Vagina (tissue), 2 donors: ENCODE measurements around the gene HOXB4. TPM values are rescaled to one million over a fixed set of nuclear protein-coding genes. Genes with fewer than 3 reads are reported as not detected.
A peak's percentile ranks its signal among the peaks of the same experiment; 100 is the strongest.

Experiments used
- DNase-seq, 2 donors: peaks; one replicate each; pipeline ENCODE4 v3.0.0-alpha.2; 2017; ENCODE audit errors: extremely low spot score in 2 of 2
- H3K27ac ChIP-seq: fragments of 200-600 bp; sonication (generic); one replicate; pipeline ENCODE4 v1.5.1; 2019
- H3K27me3 ChIP-seq: fragments of 200-600 bp; sonication (generic); one replicate; pipeline ENCODE4 v1.5.1; 2019
- H3K36me3 ChIP-seq, 2 donors: fragments of 200-600 bp; sonication (generic); one replicate each; pipeline ENCODE4 v1.5.1; 2017 to 2019
- H3K4me1 ChIP-seq: fragments of 200-600 bp; sonication (generic); one replicate; pipeline ENCODE4 v1.5.1; 2019
- H3K4me3 ChIP-seq, 2 donors: fragments of 200-600 bp; sonication (generic); 1 replicate in 1 of 2; 2 replicates in 1 of 2; pipeline ENCODE4 v1.5.1; 2016 to 2019
- H3K9me3 ChIP-seq: fragments of 200-600 bp; sonication (generic); one replicate; pipeline ENCODE4 v1.5.1; 2019
- POLR2A ChIP-seq, 2 donors: fragments of 450-650 bp; IDR thresholded peaks; one replicate each; pipeline ENCODE4 v1.6.1; 2017; ENCODE audit warnings: antibody characterized with exemption in 2 of 2, mild to moderate bottlenecking in 2 of 2, moderate library complexity in 2 of 2
- POLR2AphosphoS5 ChIP-seq, 2 donors: sonication (generic); formaldehyde crosslinking; IDR thresholded peaks; one replicate each; pipeline ENCODE4 v1.9.0; 2017; ENCODE audit warnings: antibody characterized with exemption in 2 of 2, mild to moderate bottlenecking in 2 of 2, low read depth in 1 of 2; ENCODE audit not compliant: insufficient read depth in 1 of 2
- intact Hi-C: fragments of 100-400 bp; cut with DNase I; formaldehyde crosslinking; loops from one replicate; pipeline ENCODE4 v1.15.1; 2023
- total RNA-seq: library from RNA; depleted of rRNA; stranded (reverse); fragments of >200 nt; gene quantifications from one replicate; pipeline ENCODE4 v1.2.3, GENCODE V29; 2016
- TF ChIP-seq, protein P1 (sequence below), 3 experiments: fragments of 450-650 bp in 2 of 3; fragments of 200-600 bp in 1 of 3; sonication (generic) in 1 of 3; IDR thresholded peaks; one replicate each; pipeline ENCODE4 v1.5.1; 2017 to 2019; ENCODE audit warnings: antibody characterized with exemption in 3 of 3, mild to moderate bottlenecking in 2 of 3, moderate library complexity in 2 of 3

Gene HOXB4
- total RNA-seq, 1 donor from 2014 or later, result 1.5 TPM

DNA sequence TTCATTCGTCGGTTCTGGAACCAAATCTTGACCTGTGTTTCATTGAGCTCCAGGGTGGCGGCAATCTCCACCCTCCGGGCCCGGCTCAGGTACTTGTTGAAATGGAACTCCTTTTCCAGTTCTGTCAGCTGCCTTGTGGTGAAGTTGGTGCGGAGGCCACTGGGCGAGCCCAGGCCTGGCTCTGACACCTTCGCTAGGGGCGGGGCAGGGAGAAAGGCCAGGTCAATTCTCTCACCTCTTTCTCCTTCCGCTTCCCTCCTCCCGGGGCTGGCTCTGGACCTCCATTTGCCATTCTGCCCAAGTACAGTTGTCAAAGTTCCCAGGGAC, 48.5 kb downstream of the HOXB4 start:
- peaks cover 12% of the 10 kb centered on the region for H3K4me1 ChIP-seq
- no peaks in the 10 kb centered on the region for H3K9me3 ChIP-seq
- TF ChIP-seq POLR2A (IDR thresholded peaks at IDR 0.05), result no peak
- H3K27me3 ChIP-seq, result no peaks in the 10 kb centered on the region
- H3K36me3 ChIP-seq, result no peaks in the 10 kb centered on the region
- H3K27ac ChIP-seq, result no peak overlapping the region
- intact Hi-C loops, result no loop called here
- DNase-seq, result no peak
- H3K4me3 ChIP-seq, result no peak overlapping the region

- Histone ChIP-seq H3K4me3 (no peak overlapping the region), H3K4me1 (peaks cover 12% of the 10 kb centered on the region), H3K27ac (no peak overlapping the region), H3K36me3 (no peaks in the 10 kb centered on the region), H3K9me3 (no peaks in the 10 kb centered on the region), H3K27me3 (no peaks in the 10 kb centered on the region)
- no peak for DNase-seq
- TF ChIP-seq POLR2AphosphoS5 (IDR thresholded peaks at IDR 0.05; ENCODE audit: insufficient read depth in 1 of 2, low read depth in 1 of 2) (no peak), POLR2A (IDR thresholded peaks at IDR 0.05) (no peak)
- TF ChIP-seq, protein P1, sequence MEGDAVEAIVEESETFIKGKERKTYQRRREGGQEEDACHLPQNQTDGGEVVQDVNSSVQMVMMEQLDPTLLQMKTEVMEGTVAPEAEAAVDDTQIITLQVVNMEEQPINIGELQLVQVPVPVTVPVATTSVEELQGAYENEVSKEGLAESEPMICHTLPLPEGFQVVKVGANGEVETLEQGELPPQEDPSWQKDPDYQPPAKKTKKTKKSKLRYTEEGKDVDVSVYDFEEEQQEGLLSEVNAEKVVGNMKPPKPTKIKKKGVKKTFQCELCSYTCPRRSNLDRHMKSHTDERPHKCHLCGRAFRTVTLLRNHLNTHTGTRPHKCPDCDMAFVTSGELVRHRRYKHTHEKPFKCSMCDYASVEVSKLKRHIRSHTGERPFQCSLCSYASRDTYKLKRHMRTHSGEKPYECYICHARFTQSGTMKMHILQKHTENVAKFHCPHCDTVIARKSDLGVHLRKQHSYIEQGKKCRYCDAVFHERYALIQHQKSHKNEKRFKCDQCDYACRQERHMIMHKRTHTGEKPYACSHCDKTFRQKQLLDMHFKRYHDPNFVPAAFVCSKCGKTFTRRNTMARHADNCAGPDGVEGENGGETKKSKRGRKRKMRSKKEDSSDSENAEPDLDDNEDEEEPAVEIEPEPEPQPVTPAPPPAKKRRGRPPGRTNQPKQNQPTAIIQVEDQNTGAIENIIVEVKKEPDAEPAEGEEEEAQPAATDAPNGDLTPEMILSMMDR (IDR thresholded peaks at IDR 0.05), result no peak
- intact Hi-C loops, result no loop called here
These were observed 49.0 kb downstream of the HOXB4 start for GRCh38 chr17:48528936-48529682.

DNA sequence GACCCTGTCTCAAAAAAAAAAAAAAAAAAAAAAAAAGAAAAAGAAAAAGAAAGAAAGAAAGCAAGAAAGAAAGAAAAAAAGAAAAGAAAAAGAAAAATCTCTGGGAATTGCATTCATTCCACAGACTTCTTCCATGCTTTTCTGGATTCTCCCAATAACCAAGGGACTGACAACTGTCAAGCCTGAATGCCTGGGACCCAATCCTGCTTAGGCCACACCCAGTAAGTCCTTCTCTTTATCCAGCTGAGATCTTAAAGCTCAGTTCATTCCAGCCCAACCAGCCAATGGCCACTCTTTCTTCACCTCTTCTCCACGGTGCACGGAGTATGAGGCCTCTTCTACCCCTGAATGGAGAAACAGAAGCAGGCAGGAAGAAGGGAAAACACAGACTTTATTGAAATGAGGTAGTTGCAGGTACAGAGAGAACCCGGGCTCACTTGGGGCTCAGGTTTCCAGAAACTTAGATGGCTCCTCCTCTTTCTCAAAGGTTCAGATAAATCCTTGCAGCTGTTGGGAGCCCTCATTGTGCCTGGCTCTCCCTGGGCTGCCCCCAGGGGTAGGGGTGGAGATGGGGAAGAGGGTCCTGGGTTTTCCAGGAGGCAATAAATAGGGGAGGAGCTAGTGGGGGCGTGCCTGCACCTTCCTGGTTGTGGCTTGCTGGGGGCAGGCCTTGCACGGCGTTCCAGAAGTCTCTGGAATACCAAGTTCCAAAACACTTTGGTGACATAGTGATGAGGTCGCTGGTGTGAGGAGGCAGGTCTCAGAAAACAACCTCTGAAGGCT, 49.8 kb downstream of the HOXB4 start:
- Histone ChIP-seq H3K4me1 (peaks cover 12% of the 10 kb centered on the region), H3K4me3 (no peak overlapping the region), H3K27ac (no peak overlapping the region), H3K27me3 (no peaks in the 10 kb centered on the region), H3K9me3 (no peaks in the 10 kb centered on the region), H3K36me3 (no peaks in the 10 kb centered on the region)
- intact Hi-C loops, result no loop called here
- TF ChIP-seq, protein P1 (IDR thresholded peaks at IDR 0.05), result no peak
- TF ChIP-seq POLR2AphosphoS5 (IDR thresholded peaks at IDR 0.05; ENCODE audit: insufficient read depth in 1 of 2, low read depth in 1 of 2) (no peak), POLR2A (IDR thresholded peaks at IDR 0.05) (no peak)
- no peak for DNase-seq

- TF ChIP-seq, protein P1 (IDR thresholded peaks at IDR 0.05), result no peak
- TF ChIP-seq POLR2AphosphoS5 (IDR thresholded peaks at IDR 0.05; ENCODE audit: insufficient read depth in 1 of 2, low read depth in 1 of 2) (no peak), POLR2A (IDR thresholded peaks at IDR 0.05) (no peak)
- H3K4me3 ChIP-seq, result peak overlapping the region in 1 of 2 donors; percentile 24
- H3K9me3 ChIP-seq, result no peaks in the 10 kb centered on the region
- H3K27me3 ChIP-seq, result no peaks in the 10 kb centered on the region
- peaks cover 12% of the 10 kb centered on the region for H3K4me1 ChIP-seq
- no peaks in the 10 kb centered on the region for H3K36me3 ChIP-seq
- DNase-seq, result no peak
- no peak overlapping the region for H3K27ac ChIP-seq
- intact Hi-C loops, result no loop called here
These were observed 50.6 kb downstream of the HOXB4 start for GRCh38 chr17:48527547-48527932.

DNA sequence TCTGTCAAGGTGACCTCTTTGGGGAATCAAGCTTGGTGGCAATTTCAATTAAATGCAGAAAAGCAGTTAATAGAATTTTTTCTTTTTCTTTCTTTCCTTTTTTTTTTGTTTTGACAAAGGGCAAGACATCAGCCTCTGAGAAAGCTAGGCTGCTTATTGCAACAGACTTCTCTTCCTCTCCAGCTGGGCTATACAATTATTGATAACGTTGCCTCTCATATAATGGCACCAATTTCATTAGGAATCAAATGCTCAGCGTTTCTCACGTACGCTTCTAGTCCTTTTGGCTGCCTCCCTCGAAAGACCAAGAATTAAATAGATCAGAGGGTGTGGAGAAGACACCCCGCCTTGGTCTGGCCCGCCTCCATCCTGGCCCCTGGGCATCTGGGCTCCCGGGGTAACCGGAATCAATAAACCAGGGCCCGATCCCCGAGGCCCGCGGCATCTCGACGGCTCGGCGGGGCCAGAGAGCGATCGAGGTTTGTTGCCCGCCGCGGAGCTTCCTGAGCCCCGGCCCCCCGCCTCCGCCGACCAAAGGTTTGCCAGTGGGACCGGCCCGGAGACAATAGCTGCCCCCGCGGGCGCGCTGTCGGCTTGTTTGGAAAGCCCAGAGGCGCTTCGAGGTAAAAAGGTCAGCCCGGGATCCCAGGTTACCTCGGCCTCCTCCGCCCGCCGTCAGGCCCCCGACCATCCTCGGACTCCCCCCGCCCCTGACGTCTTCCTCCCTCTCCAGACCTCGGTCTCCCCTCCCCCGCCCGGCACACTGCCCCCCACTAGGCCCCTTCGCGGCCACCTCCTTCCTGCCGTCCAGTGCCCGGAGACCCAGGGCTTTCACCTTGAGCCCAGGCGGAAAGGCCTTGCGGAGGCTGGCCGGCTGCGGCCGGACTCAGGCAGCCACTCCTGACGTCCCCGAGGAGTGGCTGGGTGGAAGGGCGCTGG, 51.3 kb downstream of the HOXB4 start:
- H3K27me3 ChIP-seq, result no peaks in the 10 kb centered on the region
- H3K9me3 ChIP-seq, result no peaks in the 10 kb centered on the region
- no peak for DNase-seq
- intact Hi-C loops, result no loop called here
- H3K36me3 ChIP-seq, result no peaks in the 10 kb centered on the region
- peak overlapping the region; percentile 21 to 24 for H3K4me3 ChIP-seq
- peaks cover 12% of the 10 kb centered on the region for H3K4me1 ChIP-seq
- TF ChIP-seq, protein P1 (IDR thresholded peaks at IDR 0.05), result no peak
- TF ChIP-seq POLR2A (IDR thresholded peaks at IDR 0.05) (no peak), POLR2AphosphoS5 (IDR thresholded peaks at IDR 0.05; ENCODE audit: insufficient read depth in 1 of 2, low read depth in 1 of 2) (no peak)
- no peak overlapping the region for H3K27ac ChIP-seq
